ENCODE data around the gene CCSAP.
A peak's percentile ranks its signal among the peaks of the same experiment; 100 is the strongest.
"Not testable (repeated sequence)": the region's sequence is repeated elsewhere in the genome, so short reads cannot be mapped to it uniquely, and the experiment has no call there.

CCSAP gene

GRCh38 chr1:229342656-229343569 lies at the start of gene CCSAP:
Gene CCSAP (minus strand): TSS chr1:229343047. CDS start chr1:229342465, 582 bp downstream.
- DNase-seq: peak; percentile 59

DNA sequence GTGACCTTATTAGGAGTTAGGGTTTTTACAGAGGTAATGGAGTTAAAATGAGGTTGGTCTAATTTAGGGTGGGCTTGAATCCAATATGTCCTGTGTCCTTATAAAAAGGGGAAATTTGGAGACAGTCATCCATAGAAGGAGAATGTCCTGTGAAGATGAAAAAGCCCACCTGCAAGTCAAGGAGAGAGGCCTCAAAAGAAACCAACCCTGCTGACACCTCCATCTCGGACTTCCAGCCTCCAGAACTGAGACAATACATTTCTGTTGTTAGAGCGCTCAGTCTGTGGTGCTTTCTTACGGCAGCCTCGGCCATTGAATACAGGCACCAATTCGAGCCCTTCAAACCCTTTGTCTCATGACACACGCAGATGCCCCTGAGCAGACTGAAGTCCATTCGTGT lies 47.3 kb upstream of the CCSAP start:
- no peak for DNase-seq

DNA sequence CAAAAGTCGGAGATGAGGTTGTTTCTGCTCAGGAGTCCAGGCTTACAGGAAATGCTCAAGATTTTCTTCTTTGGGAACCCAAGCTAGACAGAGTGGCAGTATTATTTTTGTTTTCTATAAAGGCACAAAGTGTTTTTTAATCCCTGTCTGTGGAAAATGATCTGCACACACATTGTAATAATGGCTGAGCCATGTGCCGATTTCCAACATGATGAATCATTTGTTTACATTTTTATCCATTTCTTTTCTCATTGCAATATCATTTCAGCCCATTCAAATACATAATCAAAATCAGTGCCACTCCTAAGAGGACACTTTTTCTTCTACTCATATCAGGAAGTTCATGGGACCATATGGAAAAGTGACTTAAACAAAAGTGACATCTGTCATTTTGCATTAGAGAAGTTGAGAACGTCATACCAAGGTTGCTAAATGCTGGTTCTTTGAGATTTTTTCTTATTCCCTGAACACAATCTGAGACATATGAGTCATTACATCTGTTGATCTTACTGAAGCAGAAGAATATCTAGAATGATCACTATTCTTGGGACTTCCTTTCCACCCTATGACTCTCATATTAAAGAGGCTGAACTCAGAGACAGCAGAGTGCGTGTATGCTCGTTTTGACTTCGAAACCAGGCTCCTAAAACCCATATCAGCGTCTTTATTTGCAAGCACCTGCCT lies 46.2 kb upstream of the CCSAP start:
- no peak for DNase-seq

DNA sequence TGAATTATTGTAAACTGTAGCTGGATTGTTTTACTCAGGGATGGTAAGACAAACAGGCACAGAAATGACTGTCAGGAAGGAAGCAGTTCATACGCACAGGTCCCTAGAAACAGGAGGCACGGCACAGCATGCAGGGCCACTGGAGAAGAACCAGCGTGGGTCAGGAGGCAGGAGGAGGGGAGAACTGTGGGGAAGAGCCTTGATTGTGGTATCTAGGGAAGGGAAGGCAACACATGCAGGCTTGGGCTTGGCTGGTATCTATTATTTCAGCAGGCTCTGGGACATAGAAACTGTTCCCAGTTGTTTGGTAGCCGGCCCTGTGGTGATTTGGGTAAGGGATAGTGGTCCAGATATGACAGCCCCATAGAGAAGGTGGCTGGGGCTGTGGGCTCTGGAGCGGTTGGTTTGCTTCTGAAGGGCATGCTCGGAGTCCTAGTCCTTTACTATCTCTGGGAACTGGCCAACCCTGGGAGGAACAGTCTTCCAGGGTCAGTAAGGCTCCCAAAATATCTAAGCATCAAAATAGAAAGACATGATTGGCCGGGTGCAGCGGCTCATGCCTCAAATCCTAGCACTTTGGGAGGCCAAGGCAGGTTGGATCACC lies 43.1 kb upstream of the CCSAP start:
- no peak for DNase-seq

- DNase-seq: no peak
These were observed 42.0 kb upstream of the CCSAP start for GRCh38 chr1:229384822-229385221.

GRCh38 chr1:229383961-229384360 lies 41.1 kb upstream of the CCSAP start:
- no peak for DNase-seq

DNA sequence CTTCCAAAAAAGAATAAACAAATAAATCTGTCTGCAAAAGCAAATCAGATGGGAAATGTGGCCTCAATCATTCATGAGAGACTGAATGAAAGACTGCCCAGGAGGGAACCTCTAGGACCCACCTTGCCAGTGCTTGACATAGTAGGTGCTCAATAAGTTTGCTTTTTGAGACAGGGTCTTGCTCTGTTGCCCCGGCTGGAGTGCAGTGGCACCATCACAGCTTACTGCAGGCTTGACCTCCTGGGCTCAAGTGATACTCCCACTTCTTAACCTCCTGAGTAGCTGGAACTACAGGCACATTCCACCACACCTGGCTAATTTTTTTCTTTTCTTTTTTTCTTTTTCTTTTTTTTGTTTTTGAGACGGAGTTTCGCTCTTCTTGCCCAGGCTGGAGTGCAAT lies 40.3 kb upstream of the CCSAP start:
- DNase-seq: no peak

- no peak for DNase-seq
These were observed 38.4 kb upstream of the CCSAP start for GRCh38 chr1:229381234-229381633.

DNA sequence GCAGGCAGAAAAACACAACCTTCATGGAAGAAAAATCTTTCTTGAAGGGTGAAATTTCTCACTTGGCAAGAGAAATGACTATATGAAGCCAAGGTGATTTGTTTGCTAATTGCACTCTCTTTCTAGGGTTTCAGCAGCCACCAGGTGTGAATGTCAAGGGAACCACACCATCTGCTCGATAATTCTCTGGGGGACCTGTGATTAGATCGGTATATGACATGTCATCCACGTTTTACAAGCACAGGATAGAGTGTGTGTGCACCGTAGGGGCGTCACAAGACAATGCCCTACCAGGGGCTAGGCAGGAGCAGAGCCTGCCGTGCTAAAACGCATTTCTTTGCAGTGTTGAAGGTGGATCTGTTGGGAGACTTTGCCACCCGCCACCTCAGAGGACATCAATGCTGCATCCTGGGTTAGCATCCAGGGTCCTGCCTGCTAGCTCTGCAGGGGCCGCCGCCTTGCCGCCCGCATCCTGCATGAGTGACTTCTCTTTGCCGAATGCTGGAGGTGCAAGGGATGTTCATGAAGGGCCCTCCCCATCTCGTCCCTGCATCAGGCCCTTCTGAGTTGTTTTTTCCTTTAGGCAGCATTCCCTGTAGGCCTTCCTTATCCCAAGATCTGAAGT lies 37.8 kb upstream of the CCSAP start:
- DNase-seq: no peak

DNA sequence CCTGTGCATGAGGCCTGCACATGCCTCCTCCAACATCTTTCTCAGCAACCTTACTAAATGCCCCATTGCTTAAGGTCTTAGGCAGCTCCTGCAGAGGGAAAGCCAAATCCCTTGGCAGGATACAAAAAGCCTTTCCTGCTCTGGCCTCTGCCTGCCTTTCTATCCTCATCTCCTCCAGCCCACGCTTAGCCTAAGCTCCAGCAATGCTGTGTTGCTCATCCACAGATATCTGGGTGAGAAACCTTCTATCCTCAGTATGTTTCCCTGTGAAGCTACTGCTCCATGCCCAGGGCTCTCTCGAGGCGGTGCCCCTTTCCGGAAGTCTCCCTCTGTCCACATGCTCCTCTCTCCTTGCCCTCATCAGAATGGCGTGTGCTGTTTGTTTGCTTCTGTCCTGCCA lies 37.0 kb upstream of the CCSAP start:
- DNase-seq: no peak

DNA sequence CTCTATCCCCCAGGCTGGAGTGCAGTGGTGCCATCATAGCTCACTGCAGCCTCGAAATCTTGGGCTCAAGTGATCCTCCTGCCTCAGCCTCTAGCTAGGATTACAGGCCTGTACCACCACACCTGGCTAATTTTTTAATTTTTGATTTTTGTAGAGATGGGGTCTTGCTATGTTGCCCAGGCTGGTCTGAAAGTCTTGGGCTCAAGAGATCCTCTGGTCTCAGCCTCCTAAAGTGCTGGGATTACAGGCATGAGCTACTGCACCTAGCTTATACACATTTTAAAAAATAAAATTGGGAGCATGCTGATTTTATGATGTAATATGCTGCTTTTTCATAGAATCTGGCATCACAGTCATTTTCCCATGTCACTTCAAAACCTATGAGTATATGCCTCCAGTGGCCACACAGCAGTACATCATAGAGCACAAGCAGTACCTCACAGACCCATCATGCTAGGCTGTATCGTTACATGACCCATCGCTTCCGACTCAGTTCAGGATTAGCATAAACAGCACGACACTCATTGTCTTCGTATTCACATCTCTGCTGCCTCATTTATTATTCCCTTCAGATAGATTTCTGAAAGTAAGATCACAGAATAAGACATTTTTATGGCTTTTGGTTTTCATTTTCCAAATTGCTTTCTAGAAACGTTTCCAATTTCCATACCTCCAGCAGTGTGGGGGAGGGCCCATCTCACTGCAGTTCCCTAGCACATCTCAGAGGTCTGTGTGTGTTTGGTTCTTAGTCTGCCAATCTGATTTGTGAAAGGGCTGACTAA lies 35.9 kb upstream of the CCSAP start:
- DNase-seq: no peak

- not testable (repeated sequence) for DNase-seq
These were observed 35.2 kb upstream of the CCSAP start for GRCh38 chr1:229378035-229378434.

DNA sequence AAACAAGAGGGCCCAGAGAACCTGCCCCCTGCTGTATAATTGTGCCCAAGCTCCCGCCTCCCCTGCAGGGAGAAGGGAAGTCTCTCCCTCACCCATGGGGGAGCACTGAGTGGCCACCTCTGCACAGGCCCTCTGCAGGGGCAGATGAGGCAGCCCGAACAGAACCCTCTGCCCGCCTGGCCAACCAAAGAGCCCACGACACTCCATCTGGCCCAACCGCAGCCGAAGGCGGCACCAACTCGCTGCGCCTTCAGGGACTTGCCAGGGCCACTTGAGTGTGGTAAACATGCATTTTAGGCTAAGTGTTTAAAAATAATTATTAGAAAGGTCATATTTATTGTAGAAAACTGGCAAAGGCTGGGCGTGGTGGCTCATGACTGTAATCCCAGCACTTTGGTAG lies 34.6 kb upstream of the CCSAP start:
- no peak for DNase-seq

GRCh38 chr1:229376521-229376920 lies 33.7 kb upstream of the CCSAP start:
- no peak for DNase-seq

DNA sequence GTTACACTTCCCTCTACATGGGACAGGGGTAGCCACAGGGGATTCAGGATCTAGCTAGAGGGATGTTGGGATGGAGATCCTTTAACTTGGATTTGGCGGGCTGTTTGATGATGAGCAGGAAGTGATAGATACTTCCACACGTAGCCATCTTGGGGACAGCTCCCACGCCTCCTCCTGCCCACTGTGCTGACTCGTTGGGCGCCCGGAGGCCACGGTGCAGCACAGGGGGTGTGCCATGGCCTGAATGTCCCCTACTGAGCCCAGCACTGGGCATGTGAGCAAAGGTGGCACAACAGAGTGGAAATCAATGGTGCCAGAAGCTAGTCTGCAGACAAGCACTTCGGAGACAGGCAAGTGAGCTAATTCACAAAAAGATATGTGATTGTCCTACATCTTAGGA lies 31.6 kb upstream of the CCSAP start:
- no peak for DNase-seq

DNA sequence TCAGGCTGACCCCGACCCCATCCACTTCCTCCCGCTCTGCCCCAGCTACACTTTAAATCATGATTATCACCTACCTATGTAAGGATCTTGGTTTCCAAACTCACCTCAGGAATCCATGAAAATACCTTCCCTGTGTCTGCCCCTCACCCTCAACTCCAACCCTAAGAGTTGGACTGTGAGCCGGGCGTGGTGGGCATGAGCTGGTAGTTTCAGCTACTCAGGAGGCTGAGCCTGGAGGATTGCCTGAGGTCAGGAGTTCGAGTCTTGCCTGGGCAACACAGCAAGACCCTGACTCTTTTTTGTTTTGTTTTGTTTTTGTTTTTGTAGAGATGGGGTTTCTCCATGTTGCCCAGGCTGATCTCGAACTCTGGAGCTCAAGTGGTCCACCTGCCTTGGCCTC lies 30.5 kb upstream of the CCSAP start:
- DNase-seq: no peak

DNA sequence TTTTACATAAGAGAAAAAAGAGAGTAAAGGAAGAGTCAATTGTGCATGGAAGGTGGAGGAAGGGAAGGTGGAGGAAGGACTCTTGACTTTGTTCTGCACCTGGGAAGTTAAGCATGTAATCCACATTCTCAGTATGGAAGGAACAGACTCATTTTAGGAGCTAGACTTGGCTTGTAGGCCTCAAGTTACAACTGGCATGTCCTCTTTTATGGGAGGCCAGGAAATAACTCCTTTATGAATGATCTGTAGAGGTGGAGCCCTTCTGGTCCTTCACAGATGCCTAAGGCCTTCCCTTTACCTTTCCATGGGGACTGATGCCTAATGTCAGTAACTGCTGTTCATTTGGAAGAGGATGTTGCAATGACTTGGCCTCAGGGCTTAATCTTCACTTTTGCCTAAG lies 29.4 kb upstream of the CCSAP start:
- DNase-seq: no peak

DNA sequence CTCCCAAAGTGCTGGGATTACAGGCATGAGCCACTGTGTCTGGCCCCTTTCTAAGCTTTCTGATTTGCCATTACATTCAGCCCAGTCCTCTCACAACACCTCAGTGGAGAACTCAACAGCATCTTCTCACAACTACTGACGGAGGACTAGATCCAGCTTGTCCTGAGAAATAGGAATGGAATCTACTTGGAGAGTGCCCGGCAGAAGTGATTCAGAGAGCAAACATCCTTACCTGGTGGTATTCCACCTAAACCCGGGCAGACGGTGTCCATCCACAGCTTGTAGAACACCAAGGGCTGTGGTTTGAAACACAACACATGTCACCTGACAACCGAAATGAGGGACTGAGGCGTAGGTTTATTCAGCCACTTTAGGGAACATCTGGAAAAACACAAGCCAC lies 28.8 kb upstream of the CCSAP start:
- no peak for DNase-seq

DNA sequence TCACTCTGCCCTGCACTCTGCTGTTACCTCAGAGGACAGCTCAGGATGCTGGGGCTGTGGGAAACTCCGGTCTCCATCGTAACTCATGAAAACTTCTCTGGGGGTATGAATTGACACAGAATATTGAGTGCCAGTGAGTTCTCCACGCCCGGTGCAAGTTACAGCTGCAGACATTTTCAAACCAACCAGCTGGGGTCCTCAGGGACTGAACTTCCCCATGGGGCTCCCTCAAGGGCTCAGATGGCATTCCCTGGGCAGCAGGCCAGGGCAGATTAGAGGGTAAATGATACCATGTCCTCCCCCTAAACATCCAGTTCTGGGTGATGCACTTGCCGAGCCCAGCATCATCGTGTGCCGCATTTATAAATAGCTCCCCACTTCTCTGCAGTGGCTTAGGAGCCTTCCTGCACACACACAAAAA lies 27.8 kb upstream of the CCSAP start:
- DNase-seq: no peak

GRCh38 chr1:229368347-229368746 lies 25.5 kb upstream of the CCSAP start:
- no peak for DNase-seq

GRCh38 chr1:229365569-229365968 lies 22.7 kb upstream of the CCSAP start:
- no peak for DNase-seq

- no peak for DNase-seq
These were observed 21.6 kb upstream of the CCSAP start for GRCh38 chr1:229364207-229365065.
